Measurements from ENCODE around the gene PANK4.
"Not testable (repeated sequence)": the region's sequence is repeated elsewhere in the genome, so short reads cannot be mapped to it uniquely, and the experiment has no call there.

PANK4 gene

GRCh38 chr1:2525920-2526823, at the start of gene PANK4:
Gene PANK4 (minus strand): TSS chr1:2526596. CDS start chr1:2526587, 9 bp downstream.
- ATAC-seq, result peak; percentile 92
- DNase-seq, result peak; percentile 90

- no peak for DNase-seq
- no peak for ATAC-seq
These were observed 48.0 kb upstream of the PANK4 start for GRCh38 chr1:2574350-2574749.

- no peak for DNase-seq
- ATAC-seq, result no peak
These were observed 47.0 kb upstream of the PANK4 start for GRCh38 chr1:2573250-2573920.

GRCh38 chr1:2571348-2571747, 45.0 kb upstream of the PANK4 start:
- DNase-seq, result no peak
- ATAC-seq, result no peak

GRCh38 chr1:2570332-2570731, 43.9 kb upstream of the PANK4 start:
- ATAC-seq (no peak), DNase-seq (no peak)

- DNase-seq, ATAC-seq: not testable (repeated sequence)
These were observed 43.3 kb upstream of the PANK4 start for GRCh38 chr1:2569703-2570102.

GRCh38 chr1:2569060-2569459, 42.7 kb upstream of the PANK4 start:
- DNase-seq (no peak), ATAC-seq (no peak)

- ATAC-seq, DNase-seq: not testable (repeated sequence)
These were observed 41.9 kb upstream of the PANK4 start for GRCh38 chr1:2568187-2568816.

- ATAC-seq (no peak), DNase-seq (no peak)
These were observed 40.8 kb upstream of the PANK4 start for GRCh38 chr1:2567083-2567679.

GRCh38 chr1:2566101-2567045, 40.0 kb upstream of the PANK4 start:
- ATAC-seq, result no peak
- no peak for DNase-seq

- DNase-seq, result no peak
- no peak for ATAC-seq
These were observed 38.5 kb upstream of the PANK4 start for GRCh38 chr1:2564815-2565374.

- DNase-seq (no peak), ATAC-seq (no peak)
These were observed 37.8 kb upstream of the PANK4 start for GRCh38 chr1:2564006-2564814.

- DNase-seq, result no peak
- no peak for ATAC-seq
These were observed 36.8 kb upstream of the PANK4 start for GRCh38 chr1:2563205-2563604.

- ATAC-seq (no peak), DNase-seq (peak; percentile 60)
These were observed 35.8 kb upstream of the PANK4 start for GRCh38 chr1:2561898-2562895.

- no peak for DNase-seq
- no peak for ATAC-seq
These were observed 35.0 kb upstream of the PANK4 start for GRCh38 chr1:2561446-2561845.

GRCh38 chr1:2560299-2561073, 34.1 kb upstream of the PANK4 start:
- no peak for ATAC-seq

GRCh38 chr1:2559509-2560298, 33.3 kb upstream of the PANK4 start:
- no peak for ATAC-seq
- DNase-seq, result no peak

More at GRCh38 chr1:2560299-2561073, 34.1 kb upstream of the PANK4 start:
- no peak for DNase-seq
